ENCODE measurements around the gene HIGD1C. TPM values are rescaled to one million over a fixed set of nuclear protein-coding genes. Genes with fewer than 3 reads are reported as not detected.

HIGD1C gene
- total and polyA plus RNA-seq, 4 donors: not detected

DNA sequence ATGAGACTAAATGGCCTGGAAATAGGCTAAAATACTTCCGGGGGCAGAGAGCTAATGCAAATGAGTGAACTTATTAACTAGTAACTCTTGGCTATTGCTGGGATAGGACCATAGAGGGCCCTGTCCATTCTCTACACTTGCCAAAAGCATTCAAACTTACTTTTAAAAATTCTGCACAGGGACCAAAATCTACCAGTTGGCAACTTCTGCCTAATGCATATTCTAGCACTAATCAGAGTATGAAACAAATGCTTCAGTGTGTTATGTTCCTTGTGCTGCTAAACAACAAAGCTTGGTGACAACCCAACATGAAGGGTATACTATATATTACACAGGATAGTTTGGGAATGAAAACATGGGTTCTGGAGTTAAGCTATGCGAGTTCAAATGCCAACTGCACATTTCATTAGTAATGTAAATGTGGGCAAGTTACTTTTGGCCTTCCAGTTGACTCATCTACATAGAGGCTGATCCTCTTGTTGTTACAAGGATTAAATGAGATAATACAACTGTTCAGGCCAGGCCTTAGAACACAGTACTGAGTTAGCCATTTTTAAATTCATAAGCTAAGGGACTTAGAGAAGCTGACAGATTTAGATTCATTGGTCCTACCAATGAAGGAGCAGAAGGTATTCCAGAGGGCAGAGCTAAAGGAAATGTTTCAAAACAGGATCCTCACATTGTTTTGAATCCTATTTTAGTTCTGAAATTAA is 32.4 kb downstream of the HIGD1C start:
- intact Hi-C loops (cut with DNase I): loop anchor here (2.0 to 5.0 kb wide), 4 partner anchors 38 to 217 kb away; a partner anchor contains a TSS
- no peaks in the 10 kb centered on the region for H3K36me3 ChIP-seq (ENCODE audit: control insufficient read depth in 1 of 2, insufficient read depth in 2 of 2, low read length in 1 of 2)
- WGBS, 2 donors: 20 to 21% methylated on average over 2 of the region's 2 CpGs
- DNase-seq (no peak), ATAC-seq (ENCODE audit: low FRiP score) (peak; percentile 9)
- peaks cover 3 to 6% of the 10 kb centered on the region in 2 donors for H3K4me1 ChIP-seq (ENCODE audit: control insufficient read depth in 1 of 2, insufficient read depth in 2 of 2, low read length in 2 of 2)
- no peaks in the 10 kb centered on the region for H3K9me3 ChIP-seq (ENCODE audit: control insufficient read depth, low read length)
- H3K27ac ChIP-seq (ENCODE audit: low read depth in 1 of 2, low read length in 2 of 2): peak overlapping the region; percentile 40 to 93
- H3K27me3 ChIP-seq (ENCODE audit: control insufficient read depth in 1 of 2, insufficient read depth in 2 of 2, low read length in 1 of 2): no peaks in the 10 kb centered on the region
- H3K4me3 ChIP-seq (ENCODE audit: low read length in 2 of 2): no peak overlapping the region

DNA sequence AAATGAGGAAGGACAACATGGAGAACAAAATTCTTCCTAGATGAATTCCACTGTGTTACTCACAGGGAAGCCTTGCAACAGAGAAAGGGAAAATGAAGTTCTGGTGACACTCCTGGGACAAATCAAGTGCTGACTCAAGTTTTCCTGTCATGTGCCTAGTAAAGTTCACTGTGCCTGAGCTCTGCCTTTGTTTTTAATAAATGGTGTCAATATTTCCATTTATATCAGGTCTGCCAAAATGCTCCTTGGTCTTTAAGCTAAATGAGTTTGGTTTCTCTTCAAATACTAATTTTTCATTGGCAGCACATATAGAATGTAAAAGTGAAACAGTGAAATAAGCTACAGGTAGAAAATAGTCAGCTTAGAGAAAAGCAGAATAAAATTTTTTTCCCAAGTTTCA is 33.0 kb downstream of the HIGD1C start:
- no peaks in the 10 kb centered on the region for H3K27me3 ChIP-seq (ENCODE audit: control insufficient read depth in 1 of 2, insufficient read depth in 2 of 2, low read length in 1 of 2)
- H3K9me3 ChIP-seq (ENCODE audit: control insufficient read depth, low read length): no peaks in the 10 kb centered on the region
- H3K27ac ChIP-seq (ENCODE audit: low read depth in 1 of 2, low read length in 2 of 2): peak overlapping the region in 1 of 2 donors; percentile 93
- no peaks in the 10 kb centered on the region for H3K36me3 ChIP-seq (ENCODE audit: control insufficient read depth in 1 of 2, insufficient read depth in 2 of 2, low read length in 1 of 2)
- H3K4me3 ChIP-seq (ENCODE audit: low read length in 2 of 2): no peak overlapping the region
- H3K4me1 ChIP-seq (ENCODE audit: control insufficient read depth in 1 of 2, insufficient read depth in 2 of 2, low read length in 2 of 2): peaks cover 3 to 6% of the 10 kb centered on the region in 2 donors
- DNase-seq (no peak), ATAC-seq (ENCODE audit: low FRiP score) (peak; percentile 90)
- intact Hi-C loops (cut with DNase I): loop anchor here (2.0 to 5.0 kb wide), 4 partner anchors 37 to 218 kb away; a partner anchor contains a TSS

DNA sequence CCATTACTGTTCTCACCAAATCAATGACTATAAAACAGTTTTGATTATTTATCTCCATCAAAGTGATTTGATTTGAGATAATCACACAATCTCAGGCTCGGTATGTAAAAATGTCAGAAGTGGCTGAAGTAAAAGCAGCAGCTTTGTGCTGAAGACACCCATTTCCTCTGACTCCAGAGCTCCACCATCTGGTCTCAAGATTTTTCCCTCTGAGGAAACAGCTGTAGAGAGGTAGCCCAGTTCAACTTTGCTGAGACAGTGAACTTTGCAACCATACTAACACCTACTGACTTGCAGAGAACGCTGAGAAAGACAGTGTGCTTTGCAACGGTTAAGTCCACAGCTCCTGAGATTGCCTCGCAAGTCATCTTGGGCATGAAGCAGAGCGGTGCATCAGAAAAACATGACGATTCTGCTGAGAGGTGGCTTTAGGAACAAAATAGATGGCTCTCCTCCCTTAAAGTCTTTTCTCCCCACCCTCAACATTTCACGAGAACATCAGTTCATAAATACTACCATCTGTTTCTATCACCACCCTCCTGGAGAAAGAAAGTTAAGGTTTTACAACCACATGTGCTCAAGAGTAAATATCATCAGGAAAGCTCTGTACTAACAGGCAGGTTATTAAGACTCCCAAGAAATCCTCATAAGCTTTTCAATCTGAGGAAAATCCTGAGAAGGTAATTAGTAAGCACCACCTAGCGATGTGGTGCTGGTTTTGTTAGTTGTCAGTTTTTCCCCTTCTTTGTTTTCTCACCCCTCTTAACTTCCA is 34.8 kb downstream of the HIGD1C start:
- intact Hi-C loops (cut with DNase I): loop anchor here in 1 of 2 donors (2.0 to 5.0 kb wide), 3 partner anchors 35 to 220 kb away; no protein-coding TSS in a partner anchor
- peak overlapping the region in 1 of 2 donors; percentile 51 for H3K27ac ChIP-seq (ENCODE audit: low read depth in 1 of 2, low read length in 2 of 2)
- no peaks in the 10 kb centered on the region for H3K9me3 ChIP-seq (ENCODE audit: control insufficient read depth, low read length)
- peaks cover 5 to 7% of the 10 kb centered on the region in 2 donors for H3K36me3 ChIP-seq (ENCODE audit: control insufficient read depth in 1 of 2, insufficient read depth in 2 of 2, low read length in 1 of 2)
- H3K4me1 ChIP-seq (ENCODE audit: control insufficient read depth in 1 of 2, insufficient read depth in 2 of 2, low read length in 2 of 2): peaks cover 3 to 6% of the 10 kb centered on the region in 2 donors
- 39 to 44% methylated on average over 8 of the region's 8 CpGs for WGBS, 2 donors
- no peak for DNase-seq
- H3K27me3 ChIP-seq (ENCODE audit: control insufficient read depth in 1 of 2, insufficient read depth in 2 of 2, low read length in 1 of 2): no peaks in the 10 kb centered on the region
- no peak overlapping the region for H3K4me3 ChIP-seq (ENCODE audit: low read length in 2 of 2)
- peak; percentile 71 for ATAC-seq (ENCODE audit: low FRiP score)

DNA sequence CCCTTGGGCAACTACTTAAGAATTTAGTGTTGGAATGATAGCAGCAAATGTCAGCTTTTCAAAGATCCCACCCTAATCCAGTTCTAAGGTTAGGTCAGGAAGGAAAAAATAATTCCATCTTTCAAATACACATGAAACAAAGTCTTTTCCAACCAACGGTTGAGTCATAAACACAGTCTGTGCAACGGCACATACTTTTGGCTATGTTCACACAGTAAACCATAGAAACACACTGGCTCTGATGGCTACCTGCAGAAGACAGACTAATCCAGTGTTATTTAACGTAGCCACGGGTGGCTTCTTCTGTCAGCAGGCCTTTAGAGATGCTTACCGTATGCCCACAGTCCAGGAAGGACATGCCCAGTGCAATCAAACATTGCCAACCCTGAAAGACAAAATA is 35.7 kb downstream of the HIGD1C start:
- Histone ChIP-seq H3K36me3 (ENCODE audit: control insufficient read depth in 1 of 2, insufficient read depth in 2 of 2, low read length in 1 of 2) (peaks cover 5 to 7% of the 10 kb centered on the region in 2 donors), H3K4me1 (ENCODE audit: control insufficient read depth in 1 of 2, insufficient read depth in 2 of 2, low read length in 2 of 2) (peaks cover 3 to 6% of the 10 kb centered on the region in 2 donors), H3K9me3 (ENCODE audit: control insufficient read depth, low read length) (no peaks in the 10 kb centered on the region), H3K27me3 (ENCODE audit: control insufficient read depth in 1 of 2, insufficient read depth in 2 of 2, low read length in 1 of 2) (no peaks in the 10 kb centered on the region), H3K4me3 (ENCODE audit: low read length in 2 of 2) (no peak overlapping the region), H3K27ac (ENCODE audit: low read depth in 1 of 2, low read length in 2 of 2) (no peak overlapping the region)
- 65 to 71% methylated on average over 5 of the region's 5 CpGs for WGBS, 2 donors
- intact Hi-C loops (cut with DNase I): loop anchor here in 1 of 2 donors (5.0 kb wide), 2 partner anchors 34 to 221 kb away; no protein-coding TSS in a partner anchor
- no peak for DNase-seq
- no peak for ATAC-seq (ENCODE audit: low FRiP score)

DNA sequence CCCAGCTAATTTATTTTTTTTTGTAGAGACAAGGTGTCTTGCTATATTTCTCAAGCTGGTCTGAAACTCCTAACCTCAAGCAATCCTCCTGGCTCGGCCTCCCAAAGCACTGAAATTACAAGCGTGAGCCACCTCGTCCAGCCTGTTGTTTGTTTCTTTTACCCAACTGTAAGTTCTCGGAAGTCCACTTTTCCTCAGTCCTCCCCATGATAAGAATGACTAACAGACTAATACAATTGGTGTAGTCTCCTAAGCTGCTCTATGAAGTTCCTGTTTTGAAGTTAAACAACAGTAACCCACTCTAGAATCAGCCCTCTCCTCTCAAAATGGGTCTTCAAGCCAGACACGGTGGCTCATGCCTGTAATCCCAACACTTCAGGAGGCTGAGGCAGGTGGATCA is 36.5 kb downstream of the HIGD1C start:
- intact Hi-C loops (cut with DNase I): loop anchor here in 1 of 2 donors (5.0 kb wide), 2 partner anchors 33 to 222 kb away; no protein-coding TSS in a partner anchor
- Histone ChIP-seq H3K27ac (ENCODE audit: low read depth in 1 of 2, low read length in 2 of 2) (no peak overlapping the region), H3K9me3 (ENCODE audit: control insufficient read depth, low read length) (no peaks in the 10 kb centered on the region), H3K36me3 (ENCODE audit: control insufficient read depth in 1 of 2, insufficient read depth in 2 of 2, low read length in 1 of 2) (peaks cover 5 to 7% of the 10 kb centered on the region in 2 donors), H3K4me1 (ENCODE audit: control insufficient read depth in 1 of 2, insufficient read depth in 2 of 2, low read length in 2 of 2) (peaks cover 3 to 5% of the 10 kb centered on the region in 2 donors), H3K27me3 (ENCODE audit: control insufficient read depth in 1 of 2, insufficient read depth in 2 of 2, low read length in 1 of 2) (no peaks in the 10 kb centered on the region), H3K4me3 (ENCODE audit: low read length in 2 of 2) (no peak overlapping the region)
- DNase-seq (no peak), ATAC-seq (ENCODE audit: low FRiP score) (no peak)
- WGBS, 2 donors: 88 to 91% methylated on average over 5 of the region's 5 CpGs

DNA sequence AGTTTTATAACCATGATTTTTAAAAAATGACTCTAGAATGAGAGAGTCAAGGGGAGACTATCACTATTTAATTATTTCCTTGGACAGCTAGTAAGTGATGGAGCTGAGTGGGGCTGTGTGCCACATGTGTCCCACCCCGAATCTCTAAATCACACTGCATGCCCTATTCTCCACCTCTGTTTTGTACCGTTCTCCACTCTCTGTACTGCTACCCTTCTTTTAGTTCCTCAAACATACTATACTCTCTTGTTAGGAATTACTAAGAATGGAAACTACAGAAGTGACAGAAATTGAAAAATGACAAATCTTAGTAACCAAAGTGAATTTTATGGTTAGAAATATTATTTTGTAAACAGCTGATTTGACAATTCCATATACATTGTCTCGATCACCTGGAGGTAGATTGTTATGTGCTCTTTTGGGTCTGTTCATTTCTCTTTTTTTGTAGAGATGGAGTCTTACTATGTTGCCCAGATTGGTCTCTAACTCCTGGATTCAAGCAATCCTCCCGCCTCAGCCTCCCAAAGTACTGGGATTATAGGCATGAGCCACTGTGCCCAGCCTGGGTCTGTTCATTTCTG is 37.9 kb downstream of the HIGD1C start:
- Histone ChIP-seq H3K36me3 (ENCODE audit: control insufficient read depth in 1 of 2, insufficient read depth in 2 of 2, low read length in 1 of 2) (peaks cover 5 to 7% of the 10 kb centered on the region in 2 donors), H3K4me1 (ENCODE audit: control insufficient read depth in 1 of 2, insufficient read depth in 2 of 2, low read length in 2 of 2) (peaks cover 0 to 3% of the 10 kb centered on the region in 2 donors), H3K27ac (ENCODE audit: low read depth in 1 of 2, low read length in 2 of 2) (no peak overlapping the region), H3K9me3 (ENCODE audit: control insufficient read depth, low read length) (no peaks in the 10 kb centered on the region), H3K4me3 (ENCODE audit: low read length in 2 of 2) (no peak overlapping the region), H3K27me3 (ENCODE audit: control insufficient read depth in 1 of 2, insufficient read depth in 2 of 2, low read length in 1 of 2) (no peaks in the 10 kb centered on the region)
- no peak for DNase-seq
- no peak for ATAC-seq (ENCODE audit: low FRiP score)
- 88 to 92% methylated on average over 4 of the region's 4 CpGs for WGBS, 2 donors
- intact Hi-C loops (cut with DNase I): no loop called here

DNA sequence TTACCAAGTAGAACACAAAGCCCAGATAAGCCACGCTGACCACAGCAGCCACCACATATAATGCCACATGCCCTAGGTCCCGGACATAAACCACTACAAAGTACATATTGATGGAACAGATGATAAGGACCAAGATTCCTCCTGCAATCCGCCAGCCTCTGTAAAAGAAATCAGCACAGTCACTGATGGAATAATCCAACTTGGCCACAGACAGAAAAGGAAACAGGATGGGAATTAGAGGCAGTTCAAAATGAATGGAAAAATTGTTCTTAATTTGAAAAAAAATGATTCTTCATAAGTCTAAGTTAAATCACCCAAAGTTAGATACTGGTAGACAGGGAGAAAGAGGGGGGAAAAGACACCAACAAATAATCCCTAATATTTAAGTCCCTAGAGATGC is 38.4 kb downstream of the HIGD1C start:
- Histone ChIP-seq H3K4me3 (ENCODE audit: low read length in 2 of 2) (no peak overlapping the region), H3K27me3 (ENCODE audit: control insufficient read depth in 1 of 2, insufficient read depth in 2 of 2, low read length in 1 of 2) (no peaks in the 10 kb centered on the region), H3K4me1 (ENCODE audit: control insufficient read depth in 1 of 2, insufficient read depth in 2 of 2, low read length in 2 of 2) (peaks cover 0 to 3% of the 10 kb centered on the region in 2 donors), H3K27ac (ENCODE audit: low read depth in 1 of 2, low read length in 2 of 2) (no peak overlapping the region), H3K36me3 (ENCODE audit: control insufficient read depth in 1 of 2, insufficient read depth in 2 of 2, low read length in 1 of 2) (peaks cover 8 to 10% of the 10 kb centered on the region in 2 donors), H3K9me3 (ENCODE audit: control insufficient read depth, low read length) (no peaks in the 10 kb centered on the region)
- intact Hi-C loops (cut with DNase I): no loop called here
- no peak for DNase-seq
- no peak for ATAC-seq (ENCODE audit: low FRiP score)
- WGBS, 2 donors: 95% methylated on average over 3 of the region's 3 CpGs

DNA sequence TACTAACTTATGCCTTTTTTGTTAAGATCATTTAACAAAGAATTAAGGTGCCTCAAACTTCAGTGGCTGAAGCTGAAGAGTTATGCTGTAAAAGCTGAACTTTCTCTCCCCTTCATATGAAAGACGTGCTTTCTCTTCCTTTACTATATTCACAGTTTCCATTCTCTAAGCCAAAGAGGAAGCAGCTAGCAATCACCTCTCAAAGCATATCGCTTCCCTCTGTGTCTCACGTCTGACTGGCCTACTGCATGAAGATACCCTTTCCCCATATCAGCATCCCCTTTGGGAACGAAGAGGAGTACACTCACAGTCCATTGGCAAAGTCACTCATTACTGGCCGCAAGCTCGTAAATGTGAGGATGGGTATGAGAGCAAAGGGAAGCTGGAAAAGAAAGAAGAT is 38.9 kb downstream of the HIGD1C start:
- no peak for DNase-seq
- intact Hi-C loops (cut with DNase I): no loop called here
- no peak for ATAC-seq (ENCODE audit: low FRiP score)
- Histone ChIP-seq H3K4me1 (ENCODE audit: control insufficient read depth in 1 of 2, insufficient read depth in 2 of 2, low read length in 2 of 2) (peaks cover 0 to 3% of the 10 kb centered on the region in 2 donors), H3K27me3 (ENCODE audit: control insufficient read depth in 1 of 2, insufficient read depth in 2 of 2, low read length in 1 of 2) (no peaks in the 10 kb centered on the region), H3K9me3 (ENCODE audit: control insufficient read depth, low read length) (no peaks in the 10 kb centered on the region), H3K27ac (ENCODE audit: low read depth in 1 of 2, low read length in 2 of 2) (no peak overlapping the region), H3K36me3 (ENCODE audit: control insufficient read depth in 1 of 2, insufficient read depth in 2 of 2, low read length in 1 of 2) (peaks cover 9 to 10% of the 10 kb centered on the region in 2 donors), H3K4me3 (ENCODE audit: low read length in 2 of 2) (no peak overlapping the region)
- 82 to 86% methylated on average over 6 of the region's 6 CpGs for WGBS, 2 donors

Measured in aorta (tissue), 5 donors.